Stimulated activated CD4-positive, alpha-beta T cell treated with anti-CD3 and anti-CD28 coated beads, Interleukin-4, amount 100 ng/mL, for 1 hour (primary cell): ENCODE measurements around the gene SETBP1.
A peak's percentile ranks its signal among the peaks of the same experiment; 100 is the strongest.

ENCODE experiments used
- DNase-seq: peaks from one replicate; pipeline ENCODE4 v3.0.0-alpha.2; 2020

SETBP1 gene

GRCh38 chr18:44882163-44882868 lies 201.6 kb downstream of the SETBP1 start:
- DNase-seq = no peak

GRCh38 chr18:44883671-44884070 lies 203.0 kb downstream of the SETBP1 start:
- no peak for DNase-seq

DNA sequence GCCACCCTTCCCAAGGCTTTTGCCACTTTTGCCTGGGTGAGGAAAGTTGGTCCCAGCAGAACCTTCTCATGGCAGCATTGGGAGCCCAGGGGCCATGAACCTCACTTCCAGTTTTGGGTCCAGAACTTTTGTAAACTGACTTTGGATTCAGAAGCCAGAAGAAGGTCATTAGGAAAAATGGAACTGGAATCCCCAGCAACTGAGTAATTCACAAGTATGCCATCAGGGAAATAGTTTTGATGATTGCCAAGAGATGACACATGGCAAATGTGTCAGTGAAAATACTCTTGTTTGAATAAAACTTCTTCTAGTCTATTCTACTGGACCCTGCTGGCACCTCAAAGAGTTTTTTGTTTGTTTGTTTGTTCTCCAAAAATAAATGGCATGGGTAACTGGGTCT lies 203.7 kb downstream of the SETBP1 start:
- no peak for DNase-seq

DNA sequence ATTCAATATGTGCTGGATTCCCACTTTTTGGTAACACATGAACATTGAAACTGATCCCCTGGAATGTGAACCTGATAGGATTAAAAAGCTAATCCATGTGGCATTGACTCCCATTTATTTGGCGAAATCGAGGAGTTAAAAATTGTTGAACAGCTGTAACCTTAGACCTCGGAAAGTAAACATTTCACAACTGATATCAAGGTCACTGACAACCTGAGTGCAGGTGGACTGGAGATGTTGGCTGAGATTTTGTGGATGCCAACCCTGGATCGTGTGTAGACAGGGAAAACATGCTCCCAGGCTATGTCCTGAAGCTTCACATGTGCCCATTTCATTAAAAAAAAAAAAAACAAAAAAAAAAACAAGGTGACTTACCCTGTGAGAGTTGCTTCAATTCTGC lies 204.8 kb downstream of the SETBP1 start:
- DNase-seq = no peak

GRCh38 chr18:44887227-44887631 lies 206.5 kb downstream of the SETBP1 start:
- DNase-seq = peak; percentile 41

DNA sequence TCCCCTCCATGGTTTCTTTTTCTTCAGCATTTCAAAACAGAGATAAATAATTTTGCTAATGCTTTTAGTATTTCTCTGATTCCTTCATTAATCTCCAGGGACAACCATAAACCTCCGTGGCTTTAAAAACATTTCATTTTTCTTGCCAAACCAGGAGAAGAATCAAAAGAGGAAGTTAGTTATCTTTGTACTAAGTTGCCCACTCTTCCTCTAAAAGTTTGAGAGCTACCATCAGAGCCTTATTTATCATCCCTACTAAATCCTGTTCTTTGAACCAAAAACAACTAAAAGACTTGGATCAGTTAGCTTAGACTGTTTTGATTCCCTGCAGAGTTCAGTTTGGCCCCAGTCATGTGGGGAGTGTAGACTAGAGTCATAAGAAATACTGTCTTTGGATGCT lies 208.4 kb downstream of the SETBP1 start:
- DNase-seq = no peak

DNA sequence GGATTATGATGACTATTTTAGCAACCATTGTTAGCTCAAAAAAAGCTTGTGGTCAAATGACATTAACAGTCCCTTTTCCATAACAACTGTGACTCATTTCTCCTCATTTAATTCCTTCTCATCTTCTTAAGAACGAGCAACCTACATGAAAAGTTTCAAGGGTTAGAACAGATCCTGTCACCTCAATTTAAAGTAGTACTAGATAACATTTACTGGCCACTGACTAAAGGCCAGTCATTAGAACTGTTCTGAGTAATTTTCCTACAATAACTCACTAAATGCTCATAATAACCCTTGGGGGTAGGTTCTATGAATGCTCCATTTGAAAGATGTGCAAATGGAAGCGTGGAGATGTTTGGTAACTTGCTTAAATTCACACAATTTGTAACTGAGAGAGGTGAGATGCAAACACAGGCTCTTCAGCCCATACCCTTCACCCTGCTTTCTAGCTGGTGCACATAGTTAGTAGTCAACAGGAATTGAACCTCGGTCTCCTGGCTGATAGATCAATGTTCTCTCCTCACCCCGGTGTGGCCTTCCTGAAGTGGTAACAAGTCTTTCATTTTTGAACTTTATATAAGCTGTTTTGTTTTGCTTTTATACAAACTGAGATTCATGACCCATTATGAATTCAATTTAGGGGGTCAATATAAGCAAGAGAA lies 212.5 kb downstream of the SETBP1 start:
- no peak for DNase-seq

DNA sequence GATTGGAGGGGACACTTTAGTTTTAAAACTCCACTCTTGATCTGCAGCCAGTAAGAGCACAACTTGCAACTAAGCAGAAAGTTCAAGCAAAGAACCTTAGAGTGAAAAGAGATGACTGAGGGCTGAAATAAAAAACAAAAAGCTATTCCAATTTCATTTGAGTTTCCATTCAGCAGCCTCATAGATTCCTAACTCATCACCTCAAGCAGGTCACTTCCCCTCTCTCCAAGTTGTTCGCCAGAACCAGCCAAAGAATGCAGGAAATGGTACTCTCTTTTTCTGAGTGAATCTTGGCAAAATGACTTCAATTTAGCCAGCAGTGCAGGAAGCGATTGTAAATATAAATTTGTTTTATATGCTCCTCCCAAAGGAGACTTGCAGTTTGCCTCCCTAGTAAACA lies 213.3 kb downstream of the SETBP1 start:
- no peak for DNase-seq

DNA sequence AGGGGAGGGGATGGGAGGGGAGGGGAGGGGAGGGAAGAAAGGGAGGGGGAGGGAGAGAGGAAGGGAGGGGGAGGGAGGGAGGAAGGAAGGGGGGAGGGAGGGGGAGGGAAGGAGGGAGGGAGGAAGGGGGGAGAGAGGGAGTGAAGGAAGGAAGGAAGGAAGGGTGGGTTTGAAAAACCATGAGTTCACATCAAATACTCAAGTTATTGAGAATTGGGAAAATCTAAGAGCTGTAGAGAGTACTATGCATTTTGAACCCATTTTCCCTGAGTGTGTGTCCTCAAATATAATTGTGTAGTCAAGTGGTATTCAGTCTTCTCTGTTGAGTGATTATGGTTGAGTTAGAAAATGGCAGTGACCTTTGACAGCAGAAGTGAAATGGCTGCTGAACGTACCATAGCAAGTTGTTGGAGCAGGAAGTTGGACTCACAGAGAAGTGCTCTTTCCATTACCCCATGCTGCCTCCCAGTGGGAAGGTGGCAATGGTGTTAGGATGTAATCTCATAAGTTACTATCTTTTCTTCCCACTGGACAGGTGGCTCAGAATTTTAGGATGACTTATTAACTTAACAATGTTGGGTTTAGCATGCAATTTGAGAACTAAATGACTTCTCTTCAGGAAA lies 214.6 kb downstream of the SETBP1 start:
- peak; percentile 8 for DNase-seq

DNA sequence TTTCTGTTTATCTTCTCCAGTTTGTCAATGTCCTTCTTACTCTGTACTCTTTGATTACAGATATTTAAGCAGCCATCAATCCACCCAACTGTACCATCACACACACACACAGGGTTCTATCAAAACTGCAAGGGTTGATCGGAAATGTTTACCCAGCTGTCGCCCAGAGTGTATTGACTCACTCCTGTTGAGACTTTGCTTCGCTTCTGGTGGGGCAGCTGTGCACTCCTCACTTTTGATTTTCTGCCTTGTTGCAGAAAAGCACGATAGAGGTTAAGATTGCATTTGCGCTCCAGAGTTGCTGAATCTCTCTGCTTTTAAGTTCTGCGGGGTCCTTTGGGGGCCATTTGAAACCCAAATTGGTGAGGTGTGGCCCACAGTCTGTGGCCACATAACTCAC lies 216.2 kb downstream of the SETBP1 start:
- no peak for DNase-seq

GRCh38 chr18:44897411-44897810 lies 216.7 kb downstream of the SETBP1 start:
- DNase-seq = no peak

GRCh38 chr18:44897816-44898215 lies 217.1 kb downstream of the SETBP1 start:
- DNase-seq = no peak

DNA sequence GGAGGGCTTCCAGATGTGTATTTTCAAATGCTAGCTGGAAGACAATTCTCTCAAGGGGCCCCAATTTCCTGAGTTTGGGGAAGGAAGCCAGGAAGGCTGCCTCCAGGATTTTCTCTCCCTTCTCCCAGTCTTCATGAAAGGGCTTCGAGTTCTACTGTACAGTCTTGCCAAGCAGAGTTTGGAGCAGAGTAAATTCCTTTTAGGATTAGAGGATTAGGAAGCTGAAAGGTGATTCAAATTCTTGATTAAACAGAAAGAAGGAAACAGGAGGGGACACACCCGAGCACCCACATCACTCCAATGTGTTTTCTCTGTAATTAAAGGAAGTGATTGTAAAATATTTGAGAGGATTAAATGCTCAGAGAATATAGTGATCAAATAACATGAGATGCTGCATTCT lies 217.8 kb downstream of the SETBP1 start:
- no peak for DNase-seq

GRCh38 chr18:44899832-44900231 lies 219.1 kb downstream of the SETBP1 start:
- DNase-seq = no peak

DNA sequence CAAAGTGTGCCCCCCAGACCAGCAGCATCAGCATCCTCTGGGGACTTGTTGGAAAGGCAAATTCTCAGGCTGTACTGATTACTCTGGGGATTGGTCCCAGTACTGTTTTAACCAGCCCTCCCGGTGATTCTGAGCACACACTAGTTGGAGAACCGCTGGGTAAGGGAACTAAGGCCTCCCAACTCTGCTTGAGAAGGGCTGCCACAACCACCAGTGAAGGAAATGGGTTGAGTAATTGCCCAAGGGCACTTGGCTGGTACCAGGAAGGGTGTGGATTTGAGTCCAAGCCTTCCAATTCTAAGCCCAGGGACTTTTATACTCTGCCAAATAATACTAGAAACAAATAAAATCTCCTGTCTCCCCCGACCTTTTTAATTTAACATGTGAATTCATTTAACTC lies 219.9 kb downstream of the SETBP1 start:
- no peak for DNase-seq

- DNase-seq = no peak
Measured at GRCh38 chr18:44901283-44901682, 220.6 kb downstream of the SETBP1 start.

- DNase-seq = no peak
Measured at GRCh38 chr18:44903327-44903726, 222.6 kb downstream of the SETBP1 start.

DNA sequence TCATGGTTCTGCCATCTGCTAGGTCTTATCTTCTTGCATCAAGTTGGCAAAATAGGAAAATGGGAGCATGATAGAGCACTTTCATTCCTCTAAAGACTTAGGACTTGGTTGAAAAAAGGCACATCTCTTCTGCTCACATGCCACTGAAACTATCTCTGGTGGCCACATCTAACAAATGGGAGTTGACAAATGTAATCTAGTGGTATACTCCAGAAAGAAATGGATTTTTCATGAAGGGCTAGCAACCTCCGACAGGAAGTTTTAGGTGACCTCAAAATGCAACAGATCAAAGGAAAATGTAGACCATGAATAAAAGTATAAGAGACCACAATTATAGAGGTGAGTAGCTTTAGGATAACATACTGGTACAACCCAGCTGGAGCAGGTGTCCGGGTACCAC lies 224.1 kb downstream of the SETBP1 start:
- DNase-seq = no peak

DNA sequence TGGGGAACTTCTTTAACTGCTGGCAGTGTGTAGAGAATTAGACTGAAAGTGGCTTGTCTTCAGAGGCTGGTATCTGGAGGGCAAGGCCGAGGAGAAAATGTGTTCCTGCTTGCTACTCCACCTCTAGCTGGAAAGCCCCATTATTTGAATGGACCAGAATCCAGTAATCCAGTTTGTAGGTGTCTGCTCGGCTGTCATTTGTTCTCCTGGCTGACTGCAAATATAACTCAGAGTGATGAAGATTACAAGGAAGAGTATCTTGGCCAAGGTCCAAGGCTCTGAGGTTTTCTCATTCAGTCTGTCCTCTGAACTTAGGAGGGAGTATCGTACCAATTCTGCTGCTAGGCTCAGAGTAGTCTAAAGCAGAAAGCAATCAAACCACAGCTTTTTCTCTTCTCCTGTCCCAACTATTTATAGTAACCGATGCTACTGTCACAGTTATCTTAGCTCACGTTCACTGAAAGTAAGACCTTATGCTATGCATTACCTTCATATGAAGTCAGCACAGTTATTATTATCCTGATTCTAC lies 228.6 kb downstream of the SETBP1 start:
- no peak for DNase-seq

- no peak for DNase-seq
Measured at GRCh38 chr18:44911260-44911659, 230.6 kb downstream of the SETBP1 start.

- DNase-seq = no peak
Measured at GRCh38 chr18:44911773-44912172, 231.1 kb downstream of the SETBP1 start.

GRCh38 chr18:44912740-44913478 lies 232.2 kb downstream of the SETBP1 start:
- DNase-seq = no peak

DNA sequence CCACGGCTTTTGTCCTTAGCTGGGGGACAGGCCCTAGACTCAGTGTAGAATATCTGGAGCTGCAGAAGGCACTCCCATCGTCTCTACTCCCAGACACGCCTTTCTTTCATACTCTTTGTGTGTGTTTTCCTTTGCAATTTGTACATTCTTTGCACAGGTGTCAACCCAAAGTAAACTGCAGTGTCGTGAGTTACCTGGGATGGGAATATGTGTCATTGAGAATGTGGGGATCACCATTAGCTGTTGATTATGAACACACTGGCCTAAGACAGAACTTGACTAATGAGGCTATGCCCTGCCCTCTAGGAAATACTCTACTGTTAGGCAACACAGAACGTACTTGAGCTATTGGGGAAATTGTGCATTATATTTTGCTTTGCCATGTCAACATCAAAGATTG lies 233.3 kb downstream of the SETBP1 start:
- no peak for DNase-seq
